ENCODE data around the gene EXOC6B. TPM values are rescaled to one million over a fixed set of nuclear protein-coding genes. Genes with fewer than 3 reads are reported as not detected.

Gene EXOC6B
- total RNA-seq, 1 donor from 2014 or later, result 33.0 TPM

DNA sequence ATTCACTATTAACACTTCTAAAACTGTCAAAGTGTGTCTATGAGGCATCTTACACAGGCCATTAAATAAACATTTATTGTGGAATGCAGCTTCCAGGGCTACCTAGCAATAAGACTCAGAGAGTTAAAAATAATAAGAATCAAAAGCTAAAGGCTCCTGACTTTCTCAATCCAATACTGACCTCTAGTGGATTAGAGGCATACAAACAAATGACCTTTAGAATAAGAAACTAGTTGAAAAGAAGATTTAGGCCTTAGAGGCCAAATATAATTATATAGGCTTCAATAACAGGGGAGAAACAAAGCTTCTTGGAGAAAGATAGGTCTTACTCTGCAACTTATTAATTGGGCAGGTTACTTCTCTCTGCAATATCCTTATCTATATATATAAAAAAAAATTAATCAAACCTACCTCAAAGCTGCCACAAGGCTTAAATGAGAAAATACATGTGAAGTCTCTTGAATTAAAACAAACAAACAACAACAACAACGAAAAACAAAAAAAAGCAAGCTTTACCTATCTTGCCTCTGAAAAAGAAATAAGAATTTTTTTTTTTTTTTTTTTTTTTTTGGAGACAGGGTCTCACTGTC, 246.1 kb downstream of the EXOC6B start:
- peaks cover 6% of the 10 kb centered on the region for H3K4me1 ChIP-seq
- TF ChIP-seq, protein P1, sequence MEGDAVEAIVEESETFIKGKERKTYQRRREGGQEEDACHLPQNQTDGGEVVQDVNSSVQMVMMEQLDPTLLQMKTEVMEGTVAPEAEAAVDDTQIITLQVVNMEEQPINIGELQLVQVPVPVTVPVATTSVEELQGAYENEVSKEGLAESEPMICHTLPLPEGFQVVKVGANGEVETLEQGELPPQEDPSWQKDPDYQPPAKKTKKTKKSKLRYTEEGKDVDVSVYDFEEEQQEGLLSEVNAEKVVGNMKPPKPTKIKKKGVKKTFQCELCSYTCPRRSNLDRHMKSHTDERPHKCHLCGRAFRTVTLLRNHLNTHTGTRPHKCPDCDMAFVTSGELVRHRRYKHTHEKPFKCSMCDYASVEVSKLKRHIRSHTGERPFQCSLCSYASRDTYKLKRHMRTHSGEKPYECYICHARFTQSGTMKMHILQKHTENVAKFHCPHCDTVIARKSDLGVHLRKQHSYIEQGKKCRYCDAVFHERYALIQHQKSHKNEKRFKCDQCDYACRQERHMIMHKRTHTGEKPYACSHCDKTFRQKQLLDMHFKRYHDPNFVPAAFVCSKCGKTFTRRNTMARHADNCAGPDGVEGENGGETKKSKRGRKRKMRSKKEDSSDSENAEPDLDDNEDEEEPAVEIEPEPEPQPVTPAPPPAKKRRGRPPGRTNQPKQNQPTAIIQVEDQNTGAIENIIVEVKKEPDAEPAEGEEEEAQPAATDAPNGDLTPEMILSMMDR (IDR thresholded peaks at IDR 0.05), result peak; percentile 75
- DNase-seq (no peak), ATAC-seq (peak in 1 of 2 donors; percentile 48)
- intact Hi-C loops (cut with DNase I), result no loop called here
- no peaks in the 10 kb centered on the region for H3K27me3 ChIP-seq (ENCODE audit: low read depth)
- H3K27ac ChIP-seq, result no peak overlapping the region
- no peak overlapping the region for H3K4me3 ChIP-seq
- H3K9me3 ChIP-seq, result no peaks in the 10 kb centered on the region
- H3K36me3 ChIP-seq, result no peaks in the 10 kb centered on the region

DNA sequence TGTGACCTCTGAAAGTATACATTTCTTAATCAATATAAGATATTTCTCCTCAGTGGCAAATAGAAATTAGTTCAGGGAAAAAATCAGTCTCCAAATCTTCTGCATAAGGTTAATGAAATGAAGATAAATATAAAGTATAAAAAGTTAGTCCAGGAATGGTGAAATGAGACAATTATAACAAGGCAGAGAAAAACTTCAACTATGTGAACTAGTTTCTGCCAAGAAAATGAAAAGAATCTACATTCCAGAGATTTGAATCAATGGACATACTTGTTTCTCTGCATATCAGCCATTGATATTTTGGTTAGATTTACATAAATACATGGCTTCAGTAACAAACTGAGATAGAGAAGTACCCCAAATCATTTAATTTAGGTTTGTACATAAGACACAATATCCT, 249.0 kb downstream of the EXOC6B start:
- DNase-seq (no peak), ATAC-seq (no peak)
- Histone ChIP-seq H3K27ac (no peak overlapping the region), H3K27me3 (ENCODE audit: low read depth) (no peaks in the 10 kb centered on the region), H3K4me1 (peaks cover 6% of the 10 kb centered on the region), H3K4me3 (no peak overlapping the region), H3K36me3 (no peaks in the 10 kb centered on the region), H3K9me3 (no peaks in the 10 kb centered on the region)
- TF ChIP-seq, protein P1 (IDR thresholded peaks at IDR 0.05), result no peak
- intact Hi-C loops (cut with DNase I), result no loop called here

GRCh38 chr2:72576459-72576858, 249.4 kb downstream of the EXOC6B start:
- H3K9me3 ChIP-seq, result no peaks in the 10 kb centered on the region
- no peaks in the 10 kb centered on the region for H3K36me3 ChIP-seq
- no peaks in the 10 kb centered on the region for H3K27me3 ChIP-seq (ENCODE audit: low read depth)
- TF ChIP-seq, protein P1 (IDR thresholded peaks at IDR 0.05), result no peak
- no peak for ATAC-seq
- intact Hi-C loops (cut with DNase I), result no loop called here
- H3K4me1 ChIP-seq, result peaks cover 6% of the 10 kb centered on the region
- H3K4me3 ChIP-seq, result no peak overlapping the region
- H3K27ac ChIP-seq, result no peak overlapping the region
- DNase-seq, result no peak

DNA sequence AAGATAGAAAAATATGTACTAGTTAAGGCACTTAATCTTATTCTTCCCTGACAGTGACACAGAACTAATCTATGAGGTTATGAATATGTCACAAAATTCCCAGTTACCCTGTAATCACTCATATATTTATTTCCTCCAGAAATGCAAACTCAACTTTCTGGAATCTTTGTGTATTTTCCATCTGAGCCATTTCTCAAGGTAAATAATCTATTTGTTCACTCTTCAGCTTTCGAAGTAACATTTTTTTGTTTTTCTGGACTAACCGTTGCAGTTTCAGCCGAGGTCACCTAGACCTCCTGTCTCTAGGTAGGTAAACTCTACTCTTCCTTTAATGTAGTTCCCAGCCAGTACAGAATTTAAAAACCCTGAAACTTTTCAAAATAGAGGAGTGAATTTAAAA, 250.9 kb downstream of the EXOC6B start:
- intact Hi-C loops (cut with DNase I), result no loop called here
- H3K4me1 ChIP-seq, result peaks cover 6% of the 10 kb centered on the region
- no peaks in the 10 kb centered on the region for H3K9me3 ChIP-seq
- no peaks in the 10 kb centered on the region for H3K36me3 ChIP-seq
- no peak overlapping the region for H3K4me3 ChIP-seq
- ATAC-seq (no peak), DNase-seq (no peak)
- TF ChIP-seq, protein P1 (IDR thresholded peaks at IDR 0.05), result no peak
- no peaks in the 10 kb centered on the region for H3K27me3 ChIP-seq (ENCODE audit: low read depth)
- no peak overlapping the region for H3K27ac ChIP-seq

- peaks cover 6% of the 10 kb centered on the region for H3K4me1 ChIP-seq
- ATAC-seq (no peak), DNase-seq (no peak)
- no peaks in the 10 kb centered on the region for H3K9me3 ChIP-seq
- no peak overlapping the region for H3K27ac ChIP-seq
- intact Hi-C loops (cut with DNase I), result no loop called here
- no peak overlapping the region for H3K4me3 ChIP-seq
- H3K36me3 ChIP-seq, result no peaks in the 10 kb centered on the region
- TF ChIP-seq, protein P1 (IDR thresholded peaks at IDR 0.05), result no peak
- no peaks in the 10 kb centered on the region for H3K27me3 ChIP-seq (ENCODE audit: low read depth)
Observed at GRCh38 chr2:72573232-72573631, 252.6 kb downstream of the EXOC6B start.

All from lower lobe of right lung (tissue), 2 donors.